SK-N-SH (cell line): ENCODE results near the gene IRF2BP1. TPM values are rescaled to one million over a fixed set of nuclear protein-coding genes. Genes with fewer than 3 reads are reported as not detected.

Experiments
- CTCF ChIA-PET: fragments of 300-600, 350-600 bp; formaldehyde crosslinking; extraction: SDS; loops from one replicate; lab custom pipeline; 2021; lab: Yijun Ruan, JAX
- POLR2A ChIA-PET: fragments of 350-600 bp; sonication (Branson Sonifier 250); formaldehyde crosslinking; extraction: SDS; loops from one replicate; lab custom pipeline; 2020; ENCODE audit warnings: antibody characterized with exemption, inconsistent platforms; lab: Yijun Ruan, JAX
- DNase-seq: peaks from one replicate; pipeline ENCODE4 v3.0.0; 2012
- H2AFZ ChIP-seq: fragments of 200-600 bp; sonication (generic); 2 replicates; pipeline ENCODE4 v1.8.1; 2016; ENCODE audit warnings: antibody characterized with exemption, mild to moderate bottlenecking, low read depth
- H3F3A ChIP-seq: fragments of 200-600 bp; sonication (generic); replicated peaks from 2 replicates; pipeline ENCODE3; 2016; ENCODE audit warnings: antibody characterized with exemption, mild to moderate bottlenecking; ENCODE audit not compliant: insufficient read depth
- H3K27ac ChIP-seq, 2 experiments: fragments of 200-500 bp in 1 of 2; fragments of 200-600 bp in 1 of 2; sonication (Bioruptor generic) in 1 of 2; sonication (generic), shearing (Covaris generic) in 1 of 2; 2 replicates each; pipeline versions ENCODE4 v1.5.1 to v1.6.1; 2014 to 2016; ENCODE audit warnings: low read depth in 2 of 2, inconsistent platforms in 1 of 2, low read length in 1 of 2, mild to moderate bottlenecking in 1 of 2, mixed read lengths in 1 of 2
- H3K27me3 ChIP-seq: fragments of 200-600 bp; sonication (generic), shearing (Covaris generic); 2 replicates; pipeline ENCODE4 v1.6.1; 2016; ENCODE audit warnings: mixed run types; ENCODE audit not compliant: insufficient read depth
- H3K36me3 ChIP-seq, 2 experiments: fragments of 200-500 bp in 1 of 2; fragments of 200-600 bp in 1 of 2; sonication (Bioruptor generic) in 1 of 2; sonication (generic) in 1 of 2; replicated peaks in 1 of 2; 2 replicates each; pipeline versions ENCODE3 to v1.5.1; 2014 to 2016; ENCODE audit warnings: low read length in 1 of 2, mild to moderate bottlenecking in 1 of 2; ENCODE audit not compliant: insufficient read depth in 2 of 2, control insufficient read depth in 1 of 2
- H3K4me1 ChIP-seq, 2 experiments: fragments of 200-500 bp in 1 of 2; fragments of 200-600 bp in 1 of 2; sonication (Bioruptor generic) in 1 of 2; sonication (generic), shearing (Covaris generic) in 1 of 2; 2 replicates each; pipeline versions ENCODE4 v1.5.1 to v1.6.1; 2014 to 2016; ENCODE audit warnings: low read depth in 1 of 2, low read length in 1 of 2, mixed run types in 1 of 2; ENCODE audit not compliant: insufficient read depth in 2 of 2, control insufficient read depth in 1 of 2
- H3K4me2 ChIP-seq: fragments of 200-600 bp; sonication (generic), shearing (Covaris generic); 2 replicates; pipeline ENCODE4 v1.6.1; 2017; ENCODE audit warnings: mixed run types
- H3K4me3 ChIP-seq, 2 experiments: fragments of 200-500 bp in 1 of 2; fragments of 200-600 bp in 1 of 2; sonication (Bioruptor generic) in 1 of 2; sonication (generic), shearing (Covaris generic) in 1 of 2; 2 replicates each; pipeline versions ENCODE4 v1.5.1 to v1.8.1; 2014 to 2016; ENCODE audit warnings: low read depth in 2 of 2, inconsistent platforms in 1 of 2, low read length in 1 of 2, mild to moderate bottlenecking in 1 of 2, mixed read lengths in 1 of 2, moderate library complexity in 1 of 2
- H3K79me2 ChIP-seq: fragments of 200-600 bp; sonication (generic); 2 replicates; pipeline ENCODE4 v1.8.1; 2017; ENCODE audit warnings: mild to moderate bottlenecking; ENCODE audit not compliant: insufficient read depth
- H3K9ac ChIP-seq: fragments of 200-600 bp; sonication (generic); 2 replicates; pipeline ENCODE4 v1.6.1; 2017; ENCODE audit warnings: mixed run types
- H3K9me2 ChIP-seq: fragments of 200-600 bp; sonication (generic); 2 replicates; pipeline ENCODE4 v1.6.1; 2017; ENCODE audit warnings: mixed run types
- H3K9me3 ChIP-seq: fragments of 200-600 bp; sonication (generic); 2 replicates; pipeline ENCODE4 v1.6.1; 2017; ENCODE audit warnings: mixed run types, mild to moderate bottlenecking, moderate library complexity
- H4K20me1 ChIP-seq: fragments of 200-600 bp; sonication (generic); 2 replicates; pipeline ENCODE4 v1.6.1; 2017; ENCODE audit warnings: mild to moderate bottlenecking, mixed run types; ENCODE audit not compliant: insufficient read depth
- CHD2 ChIP-seq: fragments of 150-350 bp; IDR thresholded peaks from 2 replicates; pipeline ENCODE4 v1.6.1; 2018; ENCODE audit warnings: low read length; ENCODE audit not compliant: partially characterized antibody
- ELF1 ChIP-seq: IDR thresholded peaks from 2 replicates; pipeline ENCODE4 v1.4.0; 2012
- EP300 ChIP-seq, 2 experiments: IDR thresholded peaks; 2 replicates each; pipeline versions ENCODE4 v1.4.0 to v1.6.1; 2012; ENCODE audit warnings: borderline replicate concordance in 1 of 2, low read depth in 1 of 2, low read length in 1 of 2
- EZH2phosphoT487 ChIP-seq: fragments of 200-600 bp; sonication (generic); IDR thresholded peaks from 2 replicates; pipeline ENCODE4 v1.6.1; 2017; ENCODE audit warnings: low read depth, mixed run types, mild to moderate bottlenecking, antibody characterized with exemption, moderate library complexity, borderline replicate concordance
- FOSL2 ChIP-seq: IDR thresholded peaks from 2 replicates; pipeline ENCODE4 v1.4.0; 2012; ENCODE audit warnings: low read depth, mild to moderate bottlenecking, moderate library complexity, borderline replicate concordance
- FOXJ3 ChIP-seq: sonication (generic); formaldehyde crosslinking; IDR thresholded peaks from 2 replicates; pipeline ENCODE4 v1.5.1; 2020; ENCODE audit warnings: mild to moderate bottlenecking, missing genetic modification reagents
- FOXM1 ChIP-seq: IDR thresholded peaks from 2 replicates; pipeline ENCODE4 v1.4.0; 2012; ENCODE audit warnings: low read depth, mild to moderate bottlenecking
- GABPA ChIP-seq: IDR thresholded peaks from 2 replicates; pipeline ENCODE4 v1.4.0; 2012; ENCODE audit warnings: low read depth, mild to moderate bottlenecking
- IRF3 ChIP-seq: fragments of 150-350 bp; IDR thresholded peaks from 2 replicates; pipeline ENCODE4 v1.6.1; 2016; ENCODE audit warnings: mild to moderate bottlenecking, low read depth, low read length
- JUND ChIP-seq: IDR thresholded peaks from 2 replicates; pipeline ENCODE4 v1.4.0; 2012
- MEF2A ChIP-seq: IDR thresholded peaks from 2 replicates; pipeline ENCODE4 v1.4.0; 2012; ENCODE audit warnings: low read depth, borderline replicate concordance
- NFIC ChIP-seq: IDR thresholded peaks from 2 replicates; pipeline ENCODE4 v1.4.0; 2012; ENCODE audit warnings: borderline replicate concordance
- NRF1 ChIP-seq: IDR thresholded peaks from 2 replicates; pipeline ENCODE4 v1.6.1; 2012; ENCODE audit warnings: low read depth, mild to moderate bottlenecking, low read length
- RAD21 ChIP-seq: IDR thresholded peaks from 2 replicates; pipeline ENCODE4 v1.6.1; 2012; ENCODE audit warnings: mild to moderate bottlenecking, low read length
- RCOR1 ChIP-seq: fragments of 150-350 bp; IDR thresholded peaks from 2 replicates; pipeline ENCODE4 v1.6.1; 2017; ENCODE audit warnings: antibody characterized with exemption, low read length
- RXRA ChIP-seq: IDR thresholded peaks from 2 replicates; pipeline ENCODE4 v1.4.0; 2012; ENCODE audit warnings: low read depth, mild to moderate bottlenecking, borderline replicate concordance
- SMC3 ChIP-seq: IDR thresholded peaks from 2 replicates; pipeline ENCODE4 v1.6.1; 2012; ENCODE audit warnings: low read depth, low read length, improper control_type of control experiment
- TAF1 ChIP-seq: IDR thresholded peaks from 2 replicates; pipeline ENCODE4 v1.6.1; 2012; ENCODE audit warnings: low read depth, mild to moderate bottlenecking, low read length, moderate library complexity, borderline replicate concordance
- TEAD4 ChIP-seq: IDR thresholded peaks from 2 replicates; pipeline ENCODE4 v1.4.0; 2012; ENCODE audit warnings: mild to moderate bottlenecking, borderline replicate concordance; ENCODE audit not compliant: insufficient read depth
- YY1 ChIP-seq: IDR thresholded peaks from 2 replicates; pipeline ENCODE4 v1.4.0; 2012; ENCODE audit warnings: low read depth, mild to moderate bottlenecking
- WGBS: methylation state at CpG from one replicate; pipeline ENCODE4 v1.1.6; 2017; ENCODE audit warnings: low lambda C conversion rate; 5-methylcytosine and 5-hydroxymethylcytosine counted together
- polyA plus RNA-seq, 3 experiments: library from polyadenylated mRNA; depleted of rRNA; stranded (reverse); fragments of >200 nt; gene quantifications; 2 replicates each; pipeline ENCODE4 v1.2.3, GENCODE V29; 2012
- TF ChIP-seq, protein P1 (sequence below): IDR thresholded peaks from 2 replicates; pipeline ENCODE4 v1.4.0; 2012; ENCODE audit warnings: low read depth, borderline replicate concordance

Gene IRF2BP1
- polyA plus RNA-seq, 1 of the 3 experiments (the other 2 are of a cell fraction) = 16.8 TPM

GRCh38 chr19:45918721-45919120 is 32.8 kb upstream of the IRF2BP1 start:
- H3K36me3 ChIP-seq = no peaks in the 10 kb centered on the region
- no peaks in the 10 kb centered on the region for H3K9me2 ChIP-seq
- H3K4me2 ChIP-seq = no peak overlapping the region
- no peaks in the 10 kb centered on the region for H4K20me1 ChIP-seq
- no peaks in the 10 kb centered on the region for H3K79me2 ChIP-seq
- POLR2A ChIA-PET = no interaction called here
- WGBS = 36% methylated on average over 4 of the region's 4 CpGs
- DNase-seq = no peak
- no peaks in the 10 kb centered on the region for H3K4me1 ChIP-seq
- no peak overlapping the region for H3K27ac ChIP-seq
- H3K9ac ChIP-seq = no peak overlapping the region
- CTCF ChIA-PET = interaction anchor here (0.7 to 1.2 kb wide), 2 partner anchors 11 to 862 kb away, joined by 3 read pairs; no protein-coding TSS in a partner anchor
- H3K4me3 ChIP-seq = no peak overlapping the region
- H2AFZ ChIP-seq = no peak overlapping the region
- peaks cover 5% of the 10 kb centered on the region; the same call in 1 of the 2 replicates for H3K27me3 ChIP-seq
- no peaks in the 10 kb centered on the region for H3K9me3 ChIP-seq
- peaks cover 4% of the 10 kb centered on the region for H3F3A ChIP-seq
- TF ChIP-seq RCOR1 = no peak

- H3K9me3 ChIP-seq = no peaks in the 10 kb centered on the region
- DNase-seq = no peak
- no peak overlapping the region for H3K27ac ChIP-seq
- ChIA-PET POLR2A (no interaction called here), CTCF (no interaction called here)
- TF ChIP-seq IRF3 (no peak), YY1 (no peak), RXRA (no peak), TAF1 (no peak), CHD2 (no peak), NRF1 (no peak), EZH2phosphoT487 (no peak), SMC3 (no peak), GABPA (no peak), FOSL2 (no peak), EP300 (IDR thresholded peaks at IDR 0.05; ENCODE audit: borderline replicate concordance in 1 of 2, low read depth in 1 of 2, low read length in 1 of 2) (no peak), ELF1 (no peak), FOXM1 (no peak), NFIC (no peak), TEAD4 (no peak), MEF2A (no peak), FOXJ3 (CRISPR knock-in tag) (no peak), RAD21 (no peak), JUND (no peak)
- TF ChIP-seq, protein P1, sequence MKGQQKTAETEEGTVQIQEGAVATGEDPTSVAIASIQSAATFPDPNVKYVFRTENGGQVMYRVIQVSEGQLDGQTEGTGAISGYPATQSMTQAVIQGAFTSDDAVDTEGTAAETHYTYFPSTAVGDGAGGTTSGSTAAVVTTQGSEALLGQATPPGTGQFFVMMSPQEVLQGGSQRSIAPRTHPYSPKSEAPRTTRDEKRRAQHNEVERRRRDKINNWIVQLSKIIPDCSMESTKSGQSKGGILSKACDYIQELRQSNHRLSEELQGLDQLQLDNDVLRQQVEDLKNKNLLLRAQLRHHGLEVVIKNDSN = no peak
- no peaks in the 10 kb centered on the region for H3K9me2 ChIP-seq
- no peak overlapping the region for H3K4me3 ChIP-seq
- H4K20me1 ChIP-seq = no peaks in the 10 kb centered on the region
- no peaks in the 10 kb centered on the region for H3K4me1 ChIP-seq
- no peaks in the 10 kb centered on the region for H3K79me2 ChIP-seq
- H3K9ac ChIP-seq = no peak overlapping the region
- peaks cover 5% of the 10 kb centered on the region; the same call in 1 of the 2 replicates for H3K27me3 ChIP-seq
- WGBS = 21% methylated on average over 3 of the region's 4 CpGs
- no peak overlapping the region for H2AFZ ChIP-seq
- peaks cover 4% of the 10 kb centered on the region for H3F3A ChIP-seq
- no peaks in the 10 kb centered on the region for H3K36me3 ChIP-seq
- H3K4me2 ChIP-seq = no peak overlapping the region
These were observed 31.6 kb upstream of the IRF2BP1 start for GRCh38 chr19:45917421-45918091.
